Tibial nerve (tissue), 4 donors: ENCODE results near the gene ZCCHC10. TPM values are rescaled to one million over a fixed set of nuclear protein-coding genes. Genes with fewer than 3 reads are reported as not detected.
A peak's percentile ranks its signal among the peaks of the same experiment; 100 is the strongest.

Experiments used
- DNase-seq, 2 donors: peaks; one replicate each; pipeline ENCODE4 v3.0.0-alpha.2; 2019; ENCODE audit warnings: low spot score in 2 of 2
- H3K27ac ChIP-seq, 4 donors: fragments of 200-600 bp; sonication (generic) in 3 of 4; one replicate each; pipeline ENCODE4 v1.5.1; 2017 to 2019; ENCODE audit warnings: mild to moderate bottlenecking in 1 of 4
- H3K27me3 ChIP-seq, 2 donors: fragments of 200-600 bp; sonication (generic) in 1 of 2; one replicate each; pipeline versions ENCODE4 v1.5.1 to v1.6.0; 2017 to 2019
- H3K36me3 ChIP-seq, 3 donors: fragments of 200-600 bp; sonication (generic); one replicate each; pipeline ENCODE4 v1.5.1; 2018 to 2019
- H3K4me1 ChIP-seq, 4 donors: fragments of 200-600 bp; sonication (generic) in 3 of 4; one replicate each; pipeline ENCODE4 v1.5.1; 2017 to 2019
- H3K4me3 ChIP-seq, 4 donors: fragments of 200-600 bp; sonication (generic) in 3 of 4; one replicate each; pipeline ENCODE4 v1.5.1; 2017 to 2019; ENCODE audit warnings: mild to moderate bottlenecking in 1 of 4, moderate library complexity in 1 of 4
- H3K9me3 ChIP-seq, 4 donors: fragments of 200-600 bp; sonication (generic) in 3 of 4; one replicate each; pipeline ENCODE4 v1.5.1; 2017 to 2019
- EP300 ChIP-seq, 2 donors: sonication (generic); formaldehyde crosslinking; IDR thresholded peaks; one replicate each; pipeline ENCODE4 v1.6.1; 2017; ENCODE audit warnings: antibody characterized with exemption in 2 of 2, mild to moderate bottlenecking in 1 of 2
- POLR2A ChIP-seq, 2 donors: fragments of 450-650 bp; IDR thresholded peaks; one replicate each; pipeline ENCODE4 v1.6.1; 2017; ENCODE audit warnings: antibody characterized with exemption in 2 of 2, mild to moderate bottlenecking in 2 of 2, moderate library complexity in 2 of 2
- WGBS, 2 donors: methylation state at CpG; one replicate each; pipeline ENCODE4 v1.1.5; 2018; 5-methylcytosine and 5-hydroxymethylcytosine counted together
- total RNA-seq, 4 donors: library from RNA; depleted of rRNA; stranded (reverse); fragments of >200 nt; gene quantifications; one replicate each; pipeline ENCODE4 v1.1.0, GENCODE V29; 2016
- TF ChIP-seq, protein P1 (sequence below), 5 experiments: fragments of 200-600 bp in 3 of 5; fragments of 450-650 bp in 2 of 5; sonication (generic) in 3 of 5; IDR thresholded peaks; one replicate each; pipeline ENCODE4 v1.5.1; 2016 to 2019; ENCODE audit warnings: antibody characterized with exemption in 5 of 5, mild to moderate bottlenecking in 3 of 5, moderate library complexity in 2 of 5

ZCCHC10 gene
- total RNA-seq: 1 to 10 TPM; 7.4 to 9.0 (median 8.3) TPM

DNA sequence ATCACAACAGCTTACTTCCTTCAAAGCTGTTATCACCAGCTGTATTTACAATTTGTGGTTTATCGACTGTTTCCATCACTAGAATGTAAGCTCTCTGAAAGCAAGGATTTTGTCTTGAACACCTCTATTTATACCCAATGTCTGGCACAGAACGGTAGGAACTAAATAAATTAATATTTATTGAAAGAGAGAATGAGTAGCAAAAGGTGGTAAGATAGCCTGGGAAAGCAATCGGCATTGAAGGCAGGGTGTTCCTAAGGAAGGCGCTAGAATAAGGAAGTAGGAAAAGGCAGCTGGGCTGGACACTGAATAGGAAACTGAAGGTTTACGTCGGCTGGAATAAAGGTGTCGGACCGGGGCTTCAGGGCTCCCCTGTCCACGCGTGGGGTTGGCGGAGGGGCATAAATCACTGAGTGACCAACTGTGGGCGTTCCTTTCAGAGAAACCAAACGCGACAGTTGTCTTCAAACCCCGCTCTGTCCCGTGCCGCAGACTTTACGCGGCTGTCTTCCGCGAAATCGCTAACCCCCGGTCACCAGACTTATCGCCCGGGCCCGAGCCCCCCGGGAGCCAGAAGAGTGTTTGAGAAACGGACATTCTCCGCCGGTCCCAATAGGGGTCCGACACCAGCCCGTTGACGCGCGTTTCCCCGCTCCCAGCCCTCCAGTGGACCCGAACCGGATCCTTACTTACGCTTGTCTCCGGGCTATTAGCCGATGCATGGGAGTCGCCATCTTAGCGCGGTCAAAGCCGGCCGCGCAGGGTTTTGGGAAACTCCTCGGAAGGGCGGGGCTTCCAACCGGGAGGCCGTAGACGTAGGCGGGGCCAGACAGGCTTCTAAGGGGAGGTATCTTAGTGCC lies at the start of gene ZCCHC10:
ZCCHC10 (minus strand) TSS at position 746 of the 860 bp plus-strand sequence; CDS start at position 734, 12 bp downstream.
- peak; percentile 85 to 91 for DNase-seq
- peaks cover 0 to 8% (median 0%) of the 10 kb centered on the region in 3 donors for H3K36me3 ChIP-seq
- no peaks in the 10 kb centered on the region for H3K9me3 ChIP-seq
- H3K27me3 ChIP-seq: no peaks in the 10 kb centered on the region
- peak within 1 kb of the TSS; percentile 83 to 98 (median 90) for H3K27ac ChIP-seq
- TF ChIP-seq POLR2A (IDR thresholded peaks at IDR 0.05): peak; percentile 41 to 84
- TF ChIP-seq, protein P1, sequence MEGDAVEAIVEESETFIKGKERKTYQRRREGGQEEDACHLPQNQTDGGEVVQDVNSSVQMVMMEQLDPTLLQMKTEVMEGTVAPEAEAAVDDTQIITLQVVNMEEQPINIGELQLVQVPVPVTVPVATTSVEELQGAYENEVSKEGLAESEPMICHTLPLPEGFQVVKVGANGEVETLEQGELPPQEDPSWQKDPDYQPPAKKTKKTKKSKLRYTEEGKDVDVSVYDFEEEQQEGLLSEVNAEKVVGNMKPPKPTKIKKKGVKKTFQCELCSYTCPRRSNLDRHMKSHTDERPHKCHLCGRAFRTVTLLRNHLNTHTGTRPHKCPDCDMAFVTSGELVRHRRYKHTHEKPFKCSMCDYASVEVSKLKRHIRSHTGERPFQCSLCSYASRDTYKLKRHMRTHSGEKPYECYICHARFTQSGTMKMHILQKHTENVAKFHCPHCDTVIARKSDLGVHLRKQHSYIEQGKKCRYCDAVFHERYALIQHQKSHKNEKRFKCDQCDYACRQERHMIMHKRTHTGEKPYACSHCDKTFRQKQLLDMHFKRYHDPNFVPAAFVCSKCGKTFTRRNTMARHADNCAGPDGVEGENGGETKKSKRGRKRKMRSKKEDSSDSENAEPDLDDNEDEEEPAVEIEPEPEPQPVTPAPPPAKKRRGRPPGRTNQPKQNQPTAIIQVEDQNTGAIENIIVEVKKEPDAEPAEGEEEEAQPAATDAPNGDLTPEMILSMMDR (IDR thresholded peaks at IDR 0.05): no peak
- peak; percentile 55 to 89 for TF ChIP-seq EP300 (IDR thresholded peaks at IDR 0.05)
- H3K4me1 ChIP-seq: peaks cover 0 to 28% (median 10%) of the 10 kb centered on the region in 4 donors
- 1% methylated on average over 37 to 53 of the region's 53 CpGs for WGBS, 2 donors
- peak within 1 kb of the TSS; percentile 65 to 100 (median 84) for H3K4me3 ChIP-seq

DNA sequence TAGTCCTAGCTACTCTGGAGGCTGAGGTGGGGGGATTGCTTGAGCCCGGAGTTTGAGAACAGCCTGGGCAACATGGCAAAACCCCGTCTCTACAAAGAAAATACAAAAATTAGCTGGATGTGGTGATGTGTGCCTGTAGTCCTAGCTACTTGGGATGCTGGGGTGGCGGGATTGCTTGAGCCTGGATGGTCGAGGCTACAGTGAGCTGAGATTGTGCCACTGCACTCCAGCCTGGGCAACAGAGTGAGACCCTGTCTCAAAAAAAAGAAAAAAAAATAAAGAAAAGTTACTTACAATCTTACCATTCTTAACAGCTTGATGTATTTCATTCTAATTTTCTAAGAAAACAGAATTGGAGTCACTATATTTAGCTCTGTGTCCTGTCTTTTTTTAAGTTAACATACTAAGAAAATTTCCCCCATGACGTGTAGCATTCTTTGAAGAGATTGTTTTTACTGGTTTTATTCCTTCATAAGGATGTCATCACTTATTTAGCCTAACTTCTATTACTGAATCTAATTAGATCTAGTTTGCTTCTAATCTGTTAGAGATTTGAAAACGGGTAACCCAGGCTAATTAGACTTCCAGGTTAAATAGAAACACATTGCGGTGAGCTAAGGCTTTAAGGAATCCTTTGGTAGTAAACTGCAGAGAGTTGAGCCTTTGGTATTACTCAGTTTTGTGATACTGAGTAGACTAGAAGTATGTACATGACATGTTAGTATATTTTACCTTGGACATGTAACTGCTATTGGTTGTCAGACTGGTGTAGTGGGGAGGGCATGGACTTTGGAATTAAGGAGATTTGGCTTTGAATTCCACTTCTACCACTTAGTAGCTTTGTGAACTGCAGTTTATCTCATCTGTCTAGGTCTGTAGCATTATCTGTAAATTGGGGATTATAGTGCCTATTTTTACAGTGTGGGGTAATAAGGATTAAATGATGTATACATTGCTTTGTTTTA lies 49.5 kb upstream of the ZCCHC10 start:
- Histone ChIP-seq H3K4me1 (peaks cover 0 to under 1% (median 0%) of the 10 kb centered on the region in 4 donors), H3K27ac (no peak overlapping the region), H3K27me3 (no peaks in the 10 kb centered on the region), H3K36me3 (peaks cover 0 to 48% (median 18%) of the 10 kb centered on the region in 3 donors), H3K4me3 (no peak overlapping the region), H3K9me3 (no peaks in the 10 kb centered on the region)
- 76 to 77% methylated on average over 7 of the region's 7 CpGs for WGBS, 2 donors
- DNase-seq: no peak
- TF ChIP-seq, protein P1 (IDR thresholded peaks at IDR 0.05): no peak

DNA sequence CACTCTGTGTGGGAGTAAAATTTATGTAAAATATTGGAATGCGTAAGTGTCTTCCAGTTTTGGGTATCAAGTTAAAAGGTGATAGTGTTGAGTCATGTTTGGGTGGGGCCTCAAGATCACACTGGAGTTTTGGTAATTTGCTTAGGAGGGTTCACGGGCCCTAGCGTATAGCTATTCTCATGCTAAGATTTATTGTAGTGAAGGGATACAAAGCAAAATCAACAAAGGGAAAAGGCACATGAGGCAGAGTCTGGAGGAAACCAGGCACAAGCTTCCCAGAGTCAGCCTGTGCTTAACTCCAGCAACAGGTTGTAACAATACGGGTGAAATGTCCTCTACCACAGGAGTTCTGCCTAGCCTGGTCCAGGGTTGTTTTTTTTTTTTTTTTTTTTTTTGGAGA lies 45.7 kb upstream of the ZCCHC10 start:
- DNase-seq: no peak
- Histone ChIP-seq H3K27ac (no peak overlapping the region), H3K4me1 (no peaks in the 10 kb centered on the region), H3K4me3 (no peak overlapping the region), H3K36me3 (peaks cover 0 to 64% (median 30%) of the 10 kb centered on the region in 3 donors), H3K27me3 (no peaks in the 10 kb centered on the region), H3K9me3 (no peaks in the 10 kb centered on the region)
- TF ChIP-seq POLR2A (IDR thresholded peaks at IDR 0.05) (no peak), EP300 (IDR thresholded peaks at IDR 0.05) (no peak)
- TF ChIP-seq, protein P1 (IDR thresholded peaks at IDR 0.05): no peak
- 91 to 92% methylated on average over 4 of the region's 4 CpGs for WGBS, 2 donors

DNA sequence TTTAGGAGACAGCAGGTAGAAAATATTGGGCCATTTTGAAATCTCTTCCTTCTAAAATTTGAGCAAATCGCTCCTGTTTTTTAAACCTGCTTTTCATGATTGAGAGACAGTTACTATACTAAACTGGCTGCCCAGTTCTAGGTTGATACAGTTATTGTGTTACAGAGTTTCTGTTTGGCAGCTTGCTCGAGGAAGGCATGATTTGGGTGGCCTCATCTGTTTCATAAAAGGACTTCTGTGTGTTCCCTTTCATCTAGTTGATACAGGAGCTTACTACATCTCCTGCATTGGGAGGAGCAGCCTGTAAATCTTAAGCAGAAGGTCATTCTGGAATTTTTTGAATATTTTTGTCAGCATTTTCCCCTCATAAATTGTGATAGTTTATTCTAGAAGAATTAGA lies 39.7 kb upstream of the ZCCHC10 start:
- TF ChIP-seq EP300 (IDR thresholded peaks at IDR 0.05) (no peak), POLR2A (IDR thresholded peaks at IDR 0.05) (no peak)
- TF ChIP-seq, protein P1 (IDR thresholded peaks at IDR 0.05): no peak
- H3K27ac ChIP-seq: no peak overlapping the region
- H3K9me3 ChIP-seq: no peaks in the 10 kb centered on the region
- H3K27me3 ChIP-seq: no peaks in the 10 kb centered on the region
- 78 to 80% methylated on average over 2 of the region's 2 CpGs for WGBS, 2 donors
- H3K4me1 ChIP-seq: peaks cover 0 to 13% (median 0%) of the 10 kb centered on the region in 4 donors
- no peak for DNase-seq
- peaks cover 0 to 33% (median 16%) of the 10 kb centered on the region in 3 donors for H3K36me3 ChIP-seq
- no peak overlapping the region for H3K4me3 ChIP-seq
